GM19468 (cell line): ENCODE data around the gene MT1E.
A peak's percentile ranks its signal among the peaks of the same experiment; 100 is the strongest.

Source experiments
- ATAC-seq: cut with Tn5 transposase; IDR thresholded peaks from one replicate; pipeline ENCODE4 v1.9.1; 2021; ENCODE audit warnings: mild to moderate bottlenecking, moderate library complexity, moderate number of reproducible peaks; ENCODE audit not compliant: unreplicated experiment; ENCODE audit errors: extremely low read depth

The MT1E gene

DNA sequence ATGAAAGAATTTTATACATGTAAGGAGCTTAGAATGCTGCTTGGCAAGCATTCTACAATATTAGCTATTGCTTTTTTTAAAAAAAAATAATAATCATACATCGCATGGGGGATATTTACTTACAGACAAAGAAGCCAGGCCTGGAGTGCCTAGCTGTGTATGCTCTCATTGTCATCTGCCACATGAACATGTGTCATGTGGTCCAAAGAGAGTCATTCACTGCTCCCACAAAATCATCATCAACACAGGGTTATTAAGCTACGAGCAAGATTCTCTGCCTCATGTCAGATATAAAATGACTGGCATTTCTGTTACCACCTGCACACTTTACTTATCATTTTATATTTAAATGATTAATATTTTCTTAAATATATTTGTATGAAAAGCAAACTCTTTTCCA, 1.9 kb upstream of the MT1E start:
- no peak for ATAC-seq

DNA sequence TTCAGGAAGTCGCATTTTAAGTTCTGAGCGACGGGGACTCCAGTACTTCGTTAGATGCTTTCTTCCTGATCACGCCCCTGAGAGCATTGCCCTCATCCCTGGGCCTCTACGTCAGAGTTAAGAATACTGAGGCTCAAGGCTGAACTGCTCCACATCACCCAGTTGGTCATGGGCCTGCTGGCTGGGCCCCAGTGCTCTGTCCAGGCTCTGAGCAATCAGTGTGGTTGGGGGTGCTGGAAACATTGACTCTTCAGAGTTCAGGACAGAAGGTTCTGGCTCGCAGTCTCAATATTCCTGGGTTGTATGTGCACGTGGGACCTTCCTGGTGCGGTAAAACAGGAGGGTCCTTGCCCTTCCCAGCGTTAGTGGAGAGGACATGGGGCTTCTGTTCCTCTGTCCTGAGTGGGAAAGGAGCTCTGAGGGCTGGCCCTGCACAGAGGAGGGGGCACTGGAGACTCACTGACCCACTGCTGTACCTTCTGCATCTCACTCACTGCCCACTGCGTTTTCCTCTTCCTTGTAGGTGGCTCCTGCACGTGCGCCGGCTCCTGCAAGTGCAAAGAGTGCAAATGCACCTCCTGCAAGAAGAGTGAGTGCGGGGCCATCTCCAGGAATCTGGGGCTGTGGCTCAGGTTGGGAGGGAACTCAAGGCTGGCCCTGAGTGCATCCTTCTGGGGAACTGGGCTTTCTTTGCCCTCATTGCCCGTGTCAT, 518 bp downstream of the MT1E start:
- ATAC-seq = no peak

DNA sequence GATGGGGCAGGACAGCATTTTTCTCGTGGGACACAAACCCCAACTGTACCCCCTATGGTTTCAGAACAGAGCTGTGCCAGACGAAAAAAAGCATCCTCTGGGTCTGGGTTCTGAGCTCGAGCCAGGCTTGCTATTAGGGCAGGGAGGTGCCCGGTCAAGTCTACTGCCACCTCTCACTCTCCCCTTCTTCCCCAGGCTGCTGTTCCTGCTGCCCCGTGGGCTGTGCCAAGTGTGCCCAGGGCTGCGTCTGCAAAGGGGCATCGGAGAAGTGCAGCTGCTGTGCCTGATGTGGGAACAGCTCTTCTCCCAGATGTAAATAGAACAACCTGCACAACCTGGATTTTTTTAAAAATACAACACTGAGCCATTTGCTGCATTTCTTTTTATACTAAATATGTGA, 1.1 kb downstream of the MT1E start:
- ATAC-seq = no peak

DNA sequence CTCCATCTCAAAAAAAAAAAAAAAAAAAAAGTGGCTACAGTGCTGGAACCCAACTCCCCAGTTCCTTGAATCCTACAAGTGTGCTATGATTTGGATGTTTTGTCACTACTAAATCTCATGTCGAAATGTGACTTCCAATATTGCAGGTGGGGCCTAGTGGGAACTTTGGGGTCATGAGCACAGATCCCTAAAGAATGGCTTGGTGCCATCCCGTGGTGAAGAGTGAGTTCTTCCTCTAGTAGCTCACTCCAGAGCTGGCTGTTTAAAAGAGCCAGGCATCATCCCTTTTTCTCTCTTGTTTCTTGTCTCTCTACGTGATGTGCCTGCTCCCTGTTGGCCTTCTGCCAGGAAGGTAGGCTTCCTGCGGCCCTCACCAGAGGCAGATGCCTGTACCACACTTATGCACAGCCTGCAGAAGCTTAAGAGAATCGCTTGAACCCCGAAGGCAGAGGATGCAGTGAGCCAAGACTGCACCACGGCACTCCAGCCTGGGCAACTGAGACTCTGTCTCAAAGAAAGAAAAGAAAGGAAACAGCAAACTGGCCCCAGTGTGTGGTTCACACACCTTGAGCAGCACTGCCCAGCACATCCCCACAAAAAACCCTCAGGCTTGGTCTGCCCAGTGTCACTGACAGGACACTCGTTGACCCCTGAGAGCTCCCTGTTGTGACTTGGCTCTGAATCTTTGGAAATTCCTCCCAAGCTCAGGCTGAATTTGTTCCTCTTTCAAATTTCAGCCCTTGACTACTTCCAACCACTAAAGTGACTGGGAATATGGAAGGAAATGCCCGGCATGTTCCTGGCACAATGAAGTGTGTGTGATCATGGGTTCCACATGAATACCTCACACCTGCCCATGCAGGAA, 3.1 kb downstream of the MT1E start:
- no peak for ATAC-seq

DNA sequence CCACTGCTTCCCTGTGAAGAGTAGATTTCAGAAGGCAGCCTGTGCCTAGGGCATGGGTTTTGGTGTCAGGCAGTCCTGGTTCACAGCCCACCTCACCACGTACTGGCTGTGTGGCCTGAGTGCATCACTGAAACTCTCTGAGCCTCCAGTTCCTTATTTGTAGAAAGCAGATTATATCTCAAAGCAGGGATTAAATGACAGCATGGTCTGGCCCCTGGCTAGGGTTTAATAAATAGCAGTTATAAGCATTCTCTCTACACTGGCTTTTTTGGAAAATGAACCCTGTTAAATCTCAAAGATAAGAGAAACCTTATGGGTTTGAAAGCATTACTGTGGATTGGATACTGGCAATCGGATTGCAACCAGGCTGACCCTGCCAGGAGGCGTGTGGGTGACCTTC, 4.0 kb downstream of the MT1E start:
- ATAC-seq = no peak

DNA sequence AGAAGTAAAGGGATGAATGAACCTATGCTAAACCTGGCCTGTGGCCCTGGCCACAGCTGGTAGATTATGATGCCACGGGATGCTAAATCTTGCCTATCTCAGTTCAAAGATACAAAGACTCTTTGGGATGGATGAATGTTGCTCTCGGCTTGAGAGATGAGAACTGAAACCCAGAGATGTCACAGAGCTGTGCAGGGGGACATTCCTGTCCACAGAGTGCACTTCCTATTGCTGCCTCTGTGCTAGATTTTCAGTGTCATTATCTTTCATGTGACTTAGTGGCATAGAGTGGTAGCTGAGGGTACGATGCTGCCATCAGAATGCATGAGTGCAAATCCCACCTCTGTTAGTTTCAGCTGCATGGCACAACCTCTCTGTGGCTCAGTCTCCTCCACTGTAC, 4.6 kb downstream of the MT1E start:
- ATAC-seq = peak; percentile 56

DNA sequence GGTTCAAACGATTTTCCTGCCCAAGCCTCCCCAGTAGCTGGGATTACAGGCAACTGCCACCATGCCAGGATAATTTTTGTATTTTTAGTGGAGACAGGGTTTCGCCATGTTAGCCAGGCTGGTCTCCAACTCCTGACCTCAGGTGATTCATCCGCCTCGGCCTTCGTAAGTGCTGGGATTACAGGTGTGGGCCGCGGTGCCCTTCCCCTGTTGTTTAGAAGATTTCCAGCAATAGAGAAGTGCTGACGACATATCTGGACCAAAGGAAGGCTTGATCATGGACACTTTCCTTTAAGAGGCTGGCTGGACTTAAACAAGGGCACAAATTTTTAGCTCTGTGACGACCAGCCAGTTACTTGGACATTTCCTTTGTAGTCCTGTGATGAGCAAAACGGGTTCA, 5.6 kb downstream of the MT1E start:
- ATAC-seq = no peak

DNA sequence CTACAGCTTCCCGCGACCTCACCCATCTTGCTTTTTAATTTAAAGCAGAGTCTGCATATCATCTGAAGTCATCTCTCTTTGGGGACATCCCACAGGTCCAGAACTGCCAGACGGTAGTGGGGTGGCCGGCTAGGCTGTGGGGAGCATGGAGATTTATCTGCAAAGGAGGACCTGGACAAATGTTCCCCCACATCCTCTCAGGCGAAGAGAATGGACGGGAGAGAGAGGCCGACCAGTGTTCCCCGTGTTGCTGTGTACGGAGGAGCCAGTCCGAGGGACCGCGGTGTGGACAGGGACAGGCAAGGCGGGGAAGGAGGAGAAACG, 6.2 kb downstream of the MT1E start:
- ATAC-seq = no peak

DNA sequence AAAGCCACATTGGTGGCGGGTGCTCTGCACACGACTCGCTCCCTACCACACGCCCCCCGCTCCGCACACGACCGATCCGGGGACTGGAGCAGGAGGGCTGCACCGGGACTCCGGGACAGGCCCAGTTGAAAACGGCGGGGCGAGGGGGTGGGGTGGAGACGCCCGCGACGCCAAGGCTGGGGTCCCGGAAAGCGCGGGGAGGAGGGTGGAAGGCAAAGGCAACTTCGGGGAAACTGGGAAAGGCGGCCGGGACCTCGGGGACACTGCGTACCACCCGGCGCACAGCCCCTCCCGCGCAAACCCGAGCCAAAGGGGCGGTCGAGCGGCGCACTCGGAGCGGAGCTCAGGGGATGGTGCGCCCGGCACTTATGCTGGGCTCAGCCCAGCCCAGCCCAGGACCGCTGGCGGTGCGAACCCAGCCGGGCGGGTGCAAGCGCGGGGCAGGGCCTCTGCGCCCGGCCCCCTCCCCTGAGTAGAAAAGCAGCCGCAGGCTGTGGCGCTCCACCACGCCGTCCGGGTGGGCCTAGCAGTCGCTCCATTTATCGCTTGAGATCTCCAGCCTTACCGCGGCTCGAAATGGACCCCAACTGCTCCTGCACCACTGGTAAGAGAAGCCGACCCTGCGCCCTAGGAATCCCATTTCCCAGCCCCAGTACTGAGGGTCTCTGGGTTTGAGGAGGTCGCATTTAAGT, 6.7 kb downstream of the MT1E start, which contains the start of gene MT1M:
Gene MT1M (plus strand): TSS at position 504 of the 692 bp plus-strand sequence. CDS start 73 bp downstream, at position 577.
- ATAC-seq = no peak

DNA sequence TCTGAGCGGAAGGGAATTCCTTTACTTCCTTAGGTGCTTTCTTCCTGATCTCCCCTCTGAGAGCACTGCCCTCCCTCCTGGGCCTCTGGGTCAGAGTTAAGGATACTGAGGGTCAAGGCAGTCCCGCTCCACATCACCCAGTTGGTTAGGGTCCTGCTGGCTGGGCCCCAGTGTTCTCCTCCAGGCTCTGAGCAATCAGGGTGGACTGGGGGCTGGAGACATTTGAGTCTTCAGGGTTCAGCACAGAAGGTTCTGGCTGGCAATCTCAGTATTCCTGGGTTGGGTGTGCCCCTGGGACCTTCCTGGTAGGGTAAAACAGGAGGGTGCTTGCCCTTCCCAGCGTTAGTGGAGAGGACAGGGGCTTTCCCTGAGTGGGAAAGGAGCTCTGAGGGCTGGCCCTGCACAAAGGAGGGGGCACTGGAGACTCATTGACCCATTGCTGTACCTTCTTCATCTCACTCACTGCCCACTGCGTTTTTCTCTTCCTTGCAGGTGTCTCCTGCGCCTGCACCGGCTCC, 7.3 kb downstream of the MT1E start:
- ATAC-seq = no peak

DNA sequence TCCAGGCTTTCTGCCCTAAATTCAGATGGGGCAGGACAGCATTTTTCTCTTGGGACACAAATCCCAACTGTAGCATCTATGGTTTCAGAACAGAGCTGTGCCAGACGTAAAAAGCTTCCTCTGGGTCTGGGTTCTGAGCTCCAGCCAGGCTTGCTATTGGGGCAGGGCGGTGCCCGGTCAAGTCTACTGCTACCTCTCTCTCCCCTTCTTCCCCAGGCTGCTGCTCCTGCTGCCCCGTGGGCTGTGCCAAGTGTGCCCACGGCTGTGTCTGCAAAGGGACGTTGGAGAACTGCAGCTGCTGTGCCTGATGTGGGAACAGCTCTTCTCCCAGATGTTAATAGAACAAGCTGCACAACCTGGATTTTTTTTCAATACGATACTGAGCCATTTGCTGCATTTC, 8.0 kb downstream of the MT1E start:
- no peak for ATAC-seq

DNA sequence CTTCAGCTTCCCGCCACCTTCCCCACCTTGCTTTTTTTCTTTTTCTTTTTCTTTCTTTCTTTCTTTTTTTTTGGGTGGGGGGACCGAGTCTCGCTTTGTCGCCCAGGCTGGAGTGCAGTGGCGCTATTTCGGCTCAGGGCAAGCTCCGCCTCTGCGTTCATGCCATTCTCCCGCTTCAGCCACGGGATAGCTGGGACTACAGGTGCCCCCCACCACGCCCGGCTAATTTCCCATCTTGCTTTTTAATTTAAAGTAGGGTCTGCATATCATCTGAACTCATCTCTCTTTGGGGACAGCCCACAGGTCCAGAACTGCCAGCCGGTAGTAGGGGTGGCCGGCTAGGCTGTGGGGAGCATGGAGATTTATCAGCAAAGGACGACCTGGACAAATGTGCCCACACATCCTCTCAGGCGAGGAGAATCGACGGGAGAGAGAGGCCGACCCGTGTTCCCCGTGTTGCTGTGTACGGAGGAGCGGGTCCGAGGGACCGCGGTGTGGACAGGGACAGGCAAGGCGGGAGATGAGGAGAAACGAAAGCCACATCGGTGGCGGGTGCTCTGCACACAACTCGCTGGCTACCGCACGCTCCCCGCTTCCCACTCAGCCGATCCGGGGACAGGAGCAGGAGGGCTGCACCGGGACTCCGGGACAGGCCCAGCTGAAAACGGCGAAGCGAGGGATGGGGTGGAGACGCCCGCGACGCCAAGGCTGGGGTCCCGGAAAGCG, 9.3 kb downstream of the MT1E start:
- ATAC-seq = no peak

DNA sequence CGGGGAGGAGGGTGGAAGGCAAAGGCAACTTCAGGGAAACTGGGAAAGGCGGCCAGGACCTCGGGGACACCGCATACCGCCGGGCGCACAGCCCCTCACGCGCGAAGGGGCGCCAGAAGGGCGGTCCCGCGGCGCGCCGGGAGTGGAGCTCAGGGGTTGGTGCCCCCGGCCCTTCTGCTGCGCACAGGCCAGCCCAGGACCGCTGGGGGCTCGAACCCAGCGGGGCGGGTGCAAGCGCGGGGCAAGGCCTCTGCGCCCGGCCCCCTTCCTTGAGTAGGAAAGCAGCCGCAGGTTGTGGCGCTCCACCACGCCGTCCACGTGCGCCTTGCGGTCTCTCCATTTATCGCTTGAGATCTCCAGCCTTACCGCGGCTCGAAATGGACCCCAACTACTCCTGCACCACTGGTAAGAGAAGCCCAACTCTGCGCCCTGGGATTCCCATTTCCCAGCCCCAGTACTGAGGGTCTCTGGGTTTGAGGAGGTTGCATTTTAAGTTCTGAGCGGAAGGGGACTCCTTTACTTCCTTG, 9.9 kb downstream of the MT1E start:
- ATAC-seq = no peak

DNA sequence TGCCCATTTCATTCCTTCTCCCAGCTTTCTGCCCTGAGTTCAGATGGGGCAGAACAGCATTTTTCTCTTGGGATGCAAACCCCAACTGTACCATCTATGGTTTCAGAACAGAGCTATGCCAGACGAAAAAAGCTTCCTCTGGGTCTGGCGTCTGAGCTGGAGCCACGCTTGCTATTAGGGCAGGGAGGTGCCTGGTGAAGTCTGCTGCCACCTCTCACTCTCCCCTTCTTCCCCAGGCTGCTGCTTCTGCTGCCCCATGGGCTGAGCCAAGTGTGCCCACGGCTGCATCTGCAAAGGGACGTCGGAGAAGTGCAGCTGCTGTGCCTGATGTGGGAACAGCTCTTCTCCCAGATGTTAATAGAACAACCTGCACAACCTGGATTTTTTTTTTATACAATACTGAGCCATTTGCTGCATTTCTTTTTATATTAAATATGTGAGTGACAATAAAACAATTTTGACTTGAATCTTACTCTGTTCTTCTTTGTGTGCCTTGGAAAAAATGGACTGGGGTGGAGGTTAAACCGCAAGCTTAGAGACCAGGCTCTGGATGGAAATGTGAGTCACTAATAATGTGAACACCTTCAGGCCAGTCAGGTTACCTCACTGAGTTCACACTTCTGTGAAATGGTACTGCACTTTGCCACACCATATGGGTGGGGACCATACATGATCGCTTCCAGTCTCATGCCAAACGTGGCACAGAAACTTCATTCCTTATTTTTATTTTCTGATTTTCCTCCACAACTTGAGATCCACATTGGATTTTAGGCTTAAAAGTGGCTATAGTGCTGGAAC, 11.2 kb downstream of the MT1E start:
- no peak for ATAC-seq

DNA sequence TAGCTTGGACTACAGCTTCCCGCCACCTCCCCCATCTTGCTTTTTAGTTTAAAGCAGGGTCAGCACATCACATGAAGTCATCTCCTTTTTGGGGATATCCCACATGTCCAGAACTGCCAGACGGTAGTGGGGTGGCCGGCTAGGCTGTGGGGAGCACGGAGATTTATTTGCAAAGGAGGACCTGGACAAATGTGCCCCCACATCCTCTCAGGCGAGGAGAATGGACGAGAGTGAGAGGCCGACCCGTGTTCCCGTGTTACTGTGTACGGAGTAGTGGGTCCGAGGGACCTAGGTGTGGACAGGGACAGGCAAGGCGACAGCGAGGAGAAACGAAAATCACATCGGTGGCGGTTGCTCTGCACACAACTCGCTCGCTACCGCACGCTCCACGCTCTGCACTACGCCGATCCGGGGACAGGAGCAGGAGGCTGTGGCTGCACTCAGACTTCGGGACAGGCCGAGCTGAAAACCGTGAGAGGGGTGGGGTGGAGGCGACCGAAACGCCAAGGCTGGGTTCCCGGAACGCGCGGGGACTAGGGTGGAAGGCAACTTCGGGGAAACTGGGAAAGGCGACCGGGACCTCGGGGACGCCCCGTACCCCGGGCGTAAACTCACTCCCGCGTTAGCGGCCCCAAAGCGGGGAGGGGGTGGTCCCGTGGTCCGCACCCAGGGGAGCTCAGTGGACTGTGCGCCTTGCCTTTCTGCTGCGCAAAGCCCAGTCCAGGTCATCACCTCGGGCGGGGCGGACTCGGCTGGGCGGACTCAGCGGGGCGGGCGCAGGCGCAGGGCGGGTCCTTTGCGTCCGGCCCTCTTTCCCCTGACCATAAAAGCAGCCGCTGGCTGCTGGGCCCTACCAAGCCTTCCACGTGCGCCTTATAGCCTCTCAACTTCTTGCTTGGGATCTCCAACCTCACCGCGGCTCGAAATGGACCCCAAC, 12.5 kb downstream of the MT1E start, which contains the start of gene MT1A:
Gene MT1A (plus strand): TSS at position 853 of the 937 bp plus-strand sequence. CDS start 73 bp downstream, at position 926.
- no peak for ATAC-seq

DNA sequence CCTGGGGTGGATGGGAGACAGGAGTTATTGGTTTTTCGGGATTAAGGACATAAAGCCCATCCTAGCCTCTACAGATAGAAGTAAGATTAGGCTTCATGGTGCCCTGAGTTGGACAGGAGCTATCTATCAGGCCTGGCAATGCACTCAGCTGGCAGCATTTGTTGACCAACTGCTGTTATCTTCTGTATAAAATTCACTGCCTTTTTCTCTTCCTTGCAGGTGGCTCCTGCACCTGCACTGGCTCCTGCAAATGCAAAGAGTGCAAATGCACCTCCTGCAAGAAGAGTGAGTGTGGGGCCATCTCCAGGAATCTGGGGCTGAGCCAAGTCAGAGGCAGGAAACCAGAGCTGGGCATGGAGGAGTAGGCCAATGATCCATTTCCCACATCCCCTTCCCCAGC, 13.5 kb downstream of the MT1E start:
- ATAC-seq = no peak

DNA sequence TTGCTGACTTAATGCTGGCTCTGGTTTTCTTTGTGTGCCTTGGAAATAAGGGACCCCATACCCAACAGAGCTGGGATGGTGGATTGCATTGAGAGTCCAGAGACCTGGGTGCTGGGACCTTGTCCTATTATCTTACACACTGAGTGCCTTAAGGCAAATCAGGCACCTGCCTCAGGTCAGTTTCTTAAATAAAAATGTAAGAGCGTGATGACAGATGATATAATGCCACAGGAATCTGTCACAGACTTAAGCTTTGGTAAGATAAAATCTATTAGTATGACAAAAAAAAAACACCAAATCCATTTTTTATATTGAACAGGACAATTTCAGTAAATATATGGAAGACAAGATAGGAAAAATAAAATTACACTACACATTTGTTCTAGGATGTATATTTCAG, 14.5 kb downstream of the MT1E start:
- no peak for ATAC-seq

DNA sequence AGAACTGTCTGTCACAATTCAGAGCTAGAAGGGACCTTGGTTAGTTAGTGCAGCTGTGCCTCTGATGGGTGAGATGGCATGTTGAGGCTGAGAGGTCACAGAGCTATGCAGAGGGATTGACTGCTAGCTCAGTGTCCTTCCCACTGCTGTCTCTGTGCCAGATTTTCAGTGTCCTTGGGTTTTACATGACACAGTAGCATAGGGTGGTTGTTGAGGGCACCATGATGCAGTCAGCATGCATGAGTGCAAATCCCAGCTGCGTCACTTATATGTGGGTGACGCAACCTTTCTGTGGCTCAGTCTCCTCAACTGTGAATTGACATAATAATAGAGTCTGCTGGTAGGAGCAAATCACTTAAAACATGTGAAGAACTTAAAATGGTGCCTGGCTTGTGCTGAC, 15.6 kb downstream of the MT1E start:
- ATAC-seq = no peak
